NCI-H1694 (cell line): ENCODE data around the gene STXBP2.
A peak's percentile ranks its signal among the peaks of the same experiment; 100 is the strongest.
"Not testable (repeated sequence)": the region's sequence is repeated elsewhere in the genome, so short reads cannot be mapped to it uniquely, and the experiment has no call there.

Source experiments
- DNase-seq: peaks from one replicate; lab custom pipeline; 2025; lab: John Stamatoyannopoulos, UW

Gene STXBP2

DNA sequence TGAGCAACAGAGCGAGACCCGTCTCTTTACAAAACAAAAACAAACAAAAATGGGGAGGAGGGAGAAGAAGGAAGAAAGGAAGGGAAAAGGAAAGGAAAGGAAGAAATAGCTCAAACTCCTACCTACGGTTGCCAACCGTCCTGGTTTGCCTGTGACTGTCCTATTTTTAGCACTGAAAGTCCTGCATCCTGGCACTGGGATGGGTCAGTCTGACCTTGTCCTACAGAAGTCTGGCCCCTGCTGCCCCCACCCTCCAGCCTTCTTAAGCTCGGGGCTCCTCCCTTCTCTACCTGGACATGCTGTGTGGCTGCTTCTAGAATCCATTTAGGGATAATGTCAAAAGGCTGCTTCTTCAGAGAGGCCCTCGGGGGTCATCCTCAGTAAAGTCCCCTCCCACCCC lies 1.2 kb upstream of the STXBP2 start:
- no peak for DNase-seq

GRCh38 chr19:7636317-7636690 lies 606 bp upstream of the STXBP2 start:
- no peak for DNase-seq

GRCh38 chr19:7637374-7638256 lies 705 bp downstream of the STXBP2 start:
- DNase-seq, result no peak

GRCh38 chr19:7638802-7639465 lies 2.0 kb downstream of the STXBP2 start:
- DNase-seq, result no peak

DNA sequence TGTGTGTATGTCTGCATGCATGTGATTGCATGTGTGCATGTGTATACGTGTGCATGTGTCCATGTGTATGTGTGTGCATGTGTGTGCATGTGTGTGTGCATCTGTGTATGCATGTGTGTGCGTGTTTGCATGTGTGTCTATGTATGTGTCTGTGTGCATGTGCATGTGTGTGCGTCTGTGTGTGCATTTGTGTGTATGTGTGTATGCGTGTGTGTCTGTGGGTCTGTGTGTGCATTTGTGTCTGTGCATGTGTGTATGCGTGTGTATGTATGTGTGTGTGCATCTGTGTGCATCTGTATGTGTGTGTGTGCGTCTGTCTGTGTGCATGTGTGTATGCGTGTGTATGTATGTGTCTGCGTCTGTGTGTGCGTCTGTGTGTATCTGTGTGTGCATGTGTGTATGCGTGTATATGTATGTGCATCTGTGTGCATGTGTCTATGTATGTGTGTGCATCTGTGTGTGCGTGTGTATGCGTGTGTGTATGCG lies 3.0 kb downstream of the STXBP2 start:
- DNase-seq, result no peak

GRCh38 chr19:7640803-7641202 lies 3.9 kb downstream of the STXBP2 start:
- no peak for DNase-seq

DNA sequence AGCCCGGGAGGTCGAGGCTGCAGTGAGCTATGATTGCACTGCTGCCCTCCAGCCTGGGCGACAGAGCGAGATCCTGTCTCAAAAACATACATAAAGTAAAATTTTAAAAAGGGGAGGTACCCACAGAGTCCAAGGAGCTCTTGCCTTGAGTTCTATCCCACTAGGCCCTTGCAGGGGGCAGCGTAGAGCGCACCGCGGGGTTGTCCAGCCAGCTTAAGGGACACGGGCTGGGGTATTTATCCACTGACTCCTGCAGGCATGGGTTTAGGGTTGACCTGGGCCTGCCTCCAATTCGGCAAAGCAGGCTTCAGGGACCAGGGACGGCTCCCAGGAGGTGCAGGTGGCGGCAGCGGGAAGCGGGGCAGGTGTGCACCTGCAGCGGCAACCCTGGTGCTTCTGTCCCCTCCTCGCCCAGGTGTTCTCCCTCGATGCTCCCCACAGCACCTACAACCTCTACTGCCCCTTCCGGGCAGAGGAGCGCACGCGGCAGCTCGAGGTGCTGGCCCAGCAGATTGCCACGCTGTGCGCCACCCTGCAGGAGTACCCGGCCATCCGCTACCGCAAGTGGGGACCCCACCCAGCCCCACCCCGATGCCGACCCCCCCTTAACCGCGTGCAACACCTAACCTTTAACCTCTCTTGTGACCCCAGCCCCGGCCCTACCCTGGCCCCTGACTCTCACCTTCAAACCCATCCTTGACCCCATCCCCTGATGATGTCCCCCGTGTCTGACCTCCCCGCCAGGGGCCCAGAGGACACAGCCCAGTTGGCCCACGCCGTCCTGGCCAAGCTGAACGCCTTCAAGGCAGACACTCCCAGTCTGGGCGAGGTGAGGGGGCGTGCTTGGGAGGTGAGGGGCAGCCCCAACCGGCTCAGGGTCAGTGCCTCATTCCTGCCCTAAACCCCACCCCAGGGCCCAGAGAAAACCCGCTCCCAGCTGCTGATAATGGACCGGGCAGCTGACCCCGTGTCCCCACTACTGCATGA lies 4.7 kb downstream of the STXBP2 start:
- DNase-seq, result no peak

DNA sequence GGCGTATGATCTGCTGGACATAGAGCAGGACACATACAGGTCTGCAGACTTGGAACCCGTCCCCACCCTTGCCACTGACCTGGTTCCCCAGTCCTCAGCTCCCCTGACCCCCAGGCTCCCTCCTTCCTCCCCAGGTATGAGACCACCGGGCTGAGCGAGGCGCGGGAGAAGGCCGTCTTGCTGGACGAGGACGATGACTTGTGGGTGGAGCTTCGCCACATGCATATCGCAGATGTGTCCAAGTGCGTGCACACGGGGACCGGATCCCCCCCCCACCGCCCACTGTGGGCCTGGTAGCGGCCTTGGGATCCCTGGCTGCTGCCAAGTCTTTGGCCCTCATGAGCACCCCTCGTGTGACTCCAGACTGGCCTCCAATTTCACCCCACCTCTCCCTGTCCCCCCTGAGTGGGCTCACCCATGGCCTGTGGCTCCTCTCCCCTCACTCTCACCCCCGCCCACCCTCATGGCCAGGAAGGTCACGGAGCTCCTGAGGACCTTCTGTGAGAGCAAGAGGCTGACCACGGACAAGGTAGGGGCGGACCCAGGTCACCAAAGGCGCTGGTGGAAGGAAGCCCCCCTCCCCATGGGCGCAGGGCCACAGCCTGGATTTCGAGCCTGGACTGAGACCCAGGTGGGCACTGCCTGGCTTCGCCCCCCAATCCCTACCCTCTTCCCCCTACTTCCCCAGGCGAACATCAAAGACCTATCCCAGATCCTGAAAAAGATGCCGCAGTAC lies 5.6 kb downstream of the STXBP2 start:
- no peak for DNase-seq

GRCh38 chr19:7643031-7643415 lies 6.1 kb downstream of the STXBP2 start:
- no peak for DNase-seq

GRCh38 chr19:7643629-7644549 lies 7.0 kb downstream of the STXBP2 start:
- not testable (repeated sequence) for DNase-seq

DNA sequence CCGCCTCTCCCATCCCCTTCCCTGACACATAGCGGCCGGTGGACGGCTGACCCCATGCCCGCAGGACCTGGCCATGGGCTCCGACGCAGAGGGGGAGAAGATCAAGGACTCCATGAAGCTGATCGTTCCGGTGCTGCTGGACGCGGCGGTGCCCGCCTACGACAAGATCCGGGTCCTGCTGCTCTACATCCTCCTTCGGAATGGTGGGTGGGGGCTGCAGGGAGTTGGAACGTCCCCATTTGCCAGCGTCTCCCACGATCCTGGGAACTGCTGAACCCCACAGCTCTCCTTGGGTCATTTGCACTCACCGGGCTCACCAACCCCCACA lies 7.6 kb downstream of the STXBP2 start:
- DNase-seq, result no peak

DNA sequence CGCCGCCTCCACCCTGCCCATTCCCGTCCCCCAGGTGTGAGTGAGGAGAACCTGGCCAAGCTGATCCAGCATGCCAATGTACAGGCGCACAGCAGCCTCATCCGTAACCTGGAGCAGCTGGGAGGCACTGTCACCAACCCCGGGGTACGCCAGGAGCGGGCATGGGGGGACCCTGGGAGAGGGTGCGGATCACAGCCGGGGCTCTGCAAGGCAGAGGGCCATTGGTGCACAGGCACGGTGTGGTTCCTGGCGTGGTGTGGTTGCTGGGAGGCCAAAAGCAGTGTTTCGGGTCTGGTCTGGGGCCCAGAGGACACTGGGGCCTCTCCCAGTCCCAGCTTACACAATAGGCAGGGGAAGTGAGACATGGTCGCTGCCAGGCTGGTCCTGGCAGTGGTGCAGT lies 8.3 kb downstream of the STXBP2 start:
- no peak for DNase-seq

GRCh38 chr19:7645656-7646425 lies 8.9 kb downstream of the STXBP2 start:
- no peak for DNase-seq

- DNase-seq, result no peak
These were observed 9.5 kb downstream of the STXBP2 start for GRCh38 chr19:7646426-7646700.

- no peak for DNase-seq
These were observed 10.2 kb downstream of the STXBP2 start for GRCh38 chr19:7647156-7647555.

DNA sequence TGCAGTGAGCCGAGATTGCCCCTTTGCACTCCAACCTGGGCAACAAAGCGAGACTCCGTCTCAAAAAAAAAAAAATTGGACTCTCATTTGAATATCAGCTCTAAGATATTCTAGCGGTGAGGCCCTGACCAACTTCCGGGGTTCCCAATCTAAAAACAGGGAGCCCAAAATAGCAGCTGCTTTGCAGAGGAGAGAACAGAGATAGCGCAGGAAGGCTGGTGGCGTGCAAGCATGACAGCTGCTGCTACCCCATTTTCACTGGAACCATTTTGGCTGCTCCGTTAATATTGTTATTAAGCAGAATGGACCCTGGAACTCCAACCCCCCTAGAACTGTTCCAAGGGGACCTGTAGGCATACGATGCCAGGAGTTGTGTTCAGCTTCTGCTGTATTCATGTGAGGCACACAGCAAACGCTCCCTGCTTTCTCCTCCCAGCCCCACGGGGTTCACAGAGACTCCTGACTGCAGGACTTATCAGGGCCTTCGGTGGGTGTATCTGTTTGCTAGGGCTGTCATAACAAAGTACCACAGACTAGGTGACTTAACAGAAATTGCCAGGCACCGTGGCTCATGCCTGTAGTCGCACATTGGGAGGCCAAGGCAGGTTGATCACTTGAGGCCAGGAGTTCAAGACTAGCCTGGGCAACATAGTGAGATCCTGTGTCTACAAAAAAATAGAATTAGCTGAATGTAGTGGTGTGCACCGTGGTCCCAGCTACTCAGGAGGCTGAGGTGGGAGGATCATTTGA lies 11.5 kb downstream of the STXBP2 start:
- no peak for DNase-seq

DNA sequence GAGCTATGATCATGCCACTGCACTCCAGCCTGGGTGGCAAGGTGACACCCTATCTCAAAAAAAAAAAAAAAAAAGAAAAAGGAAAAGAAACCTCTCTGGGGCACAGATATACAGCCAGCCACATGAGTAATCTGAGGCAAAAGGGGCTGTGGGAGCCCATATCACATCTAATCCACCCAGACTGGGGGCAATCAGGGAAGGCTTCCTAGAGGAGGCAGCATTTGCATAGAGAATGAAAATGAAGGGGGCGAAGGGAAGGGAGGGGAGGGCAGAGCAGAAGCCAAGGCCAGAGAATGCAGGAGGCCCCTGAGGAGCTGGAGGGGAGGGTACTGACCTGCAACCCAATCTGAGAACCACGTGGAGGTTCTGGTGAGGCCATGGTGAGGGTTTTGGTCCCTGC lies 13.2 kb downstream of the STXBP2 start:
- no peak for DNase-seq

DNA sequence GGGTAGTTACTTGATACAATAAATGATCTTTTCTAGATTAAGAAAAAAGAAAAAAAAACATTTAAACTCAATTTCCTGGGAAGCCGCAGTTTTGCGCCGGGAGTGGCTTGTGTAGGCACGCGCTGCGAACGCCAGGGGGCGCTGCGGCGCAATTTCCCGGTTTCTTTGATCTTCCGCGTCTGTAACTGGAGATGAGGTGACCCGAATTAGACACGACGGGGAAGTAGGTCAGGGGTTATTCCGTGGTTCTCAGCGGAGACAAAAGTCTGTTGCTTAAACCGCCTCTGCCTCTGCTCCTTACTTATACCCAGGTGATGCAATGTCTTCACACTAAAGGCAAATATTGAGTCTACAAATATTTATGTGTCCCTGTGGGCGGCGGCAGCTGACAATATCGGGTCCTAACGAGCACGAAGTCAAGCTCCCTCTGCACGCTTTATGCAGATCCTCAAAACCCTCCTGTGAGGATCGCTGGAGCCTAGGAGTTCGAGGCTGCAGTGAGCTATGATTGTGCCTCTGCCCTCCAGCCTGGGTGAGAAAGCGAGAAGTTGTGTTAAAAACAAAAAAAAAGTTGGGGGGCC lies 15.2 kb downstream of the STXBP2 start:
- DNase-seq, result peak; percentile 45

- DNase-seq, result no peak
These were observed 17.5 kb downstream of the STXBP2 start for GRCh38 chr19:7654401-7654800.
